GM18951 (cell line): ENCODE results near the gene KIF18B.

Experiments
- POLR2A ChIP-seq: IDR thresholded peaks from 4 replicates; pipeline ENCODE4 v1.6.1; 2011; ENCODE audit warnings: mild to moderate bottlenecking; ENCODE audit not compliant: insufficient read length, insufficient read depth; ENCODE audit errors: extremely low read depth
- in situ Hi-C: fragments of 300-500 bp; cut with MboI; formaldehyde crosslinking; loops from one replicate; pipeline ENCODE4 v1.12.0; 2022; ENCODE audit warnings: low sequenced_read_pairs, mixed read lengths, inconsistent platforms; ENCODE audit not compliant: unreplicated experiment

Gene KIF18B

DNA sequence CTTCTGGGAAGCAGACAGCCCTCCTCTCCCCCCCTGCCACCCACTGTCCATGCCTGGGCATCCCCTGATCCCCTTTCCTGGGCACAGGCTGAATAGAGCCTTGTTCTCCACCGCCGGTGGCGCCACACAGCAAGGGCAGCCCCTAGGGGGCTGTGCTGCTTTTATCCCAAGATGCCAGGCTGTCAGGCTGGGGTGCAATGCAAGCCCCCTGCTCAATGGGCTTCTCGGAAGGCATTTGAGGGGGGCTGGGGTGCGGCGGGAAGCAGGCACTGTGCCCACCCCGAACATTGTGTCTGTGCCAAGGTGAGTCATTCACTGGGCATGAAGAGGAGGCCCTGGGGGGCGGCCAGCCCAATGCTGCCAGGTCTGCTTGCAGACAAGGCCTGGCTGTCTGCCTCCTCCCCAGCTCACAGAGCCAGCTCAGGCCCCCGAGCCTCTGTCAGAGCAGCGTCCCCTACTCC, 30.8 kb downstream of the KIF18B start:
- in situ Hi-C loops, result no loop called here
- no peak for TF ChIP-seq POLR2A

DNA sequence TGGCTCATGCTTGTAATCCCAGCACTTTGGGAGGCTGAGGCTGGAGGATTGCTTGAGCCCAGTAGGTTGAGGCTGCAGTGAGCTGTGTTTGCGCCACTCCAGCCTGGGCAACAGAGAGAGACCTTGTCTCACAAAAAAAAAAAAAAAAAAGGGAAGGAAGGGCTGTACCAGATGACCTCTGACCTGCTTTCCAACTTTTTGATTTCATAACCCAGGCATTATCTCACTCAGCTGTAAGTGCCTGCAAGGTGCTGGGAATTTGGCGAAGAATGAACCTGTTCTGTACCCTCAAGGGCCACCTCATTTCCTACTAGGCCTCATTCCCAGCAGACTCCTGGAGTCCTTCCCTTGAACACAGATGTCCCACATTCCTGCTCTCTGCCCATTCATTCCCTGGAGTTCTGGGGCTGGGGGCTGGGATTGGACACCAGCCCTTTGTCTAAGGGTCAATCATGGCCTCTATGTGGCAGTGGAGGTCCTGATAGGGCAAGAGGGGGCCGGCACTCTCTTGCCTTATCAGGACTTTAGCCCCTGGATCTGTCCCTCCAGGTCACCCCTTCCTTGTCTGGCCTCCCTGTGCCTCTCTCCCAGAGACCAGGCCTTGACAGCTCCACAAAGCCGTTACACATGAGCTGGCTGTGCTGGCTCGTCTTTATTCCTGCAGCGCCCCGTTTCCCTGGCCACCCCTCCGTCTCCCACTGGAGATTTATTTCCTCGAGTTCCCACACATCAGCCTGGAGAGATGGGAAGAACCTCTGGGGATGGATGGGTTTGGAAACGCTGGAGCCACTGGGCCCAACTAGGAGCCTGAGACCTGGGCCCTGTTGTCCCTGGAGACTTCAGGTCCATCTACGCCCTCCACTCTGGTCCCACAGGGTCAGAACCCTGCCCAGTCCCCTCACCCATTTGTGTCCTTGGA, 31.5 kb downstream of the KIF18B start:
- TF ChIP-seq POLR2A, result no peak
- in situ Hi-C loops, result no loop called here

- no peak for TF ChIP-seq POLR2A
- in situ Hi-C loops, result no loop called here
Observed at GRCh38 chr17:44915321-44915726, 32.2 kb downstream of the KIF18B start, which contains the start of gene GFAP. Gene GFAP (minus strand): TSS chr17:44915500. CDS start chr17:44915486, 14 bp downstream.

- TF ChIP-seq POLR2A, result no peak
- in situ Hi-C loops, result no loop called here
Observed at GRCh38 chr17:44914698-44915271, 32.8 kb downstream of the KIF18B start.

DNA sequence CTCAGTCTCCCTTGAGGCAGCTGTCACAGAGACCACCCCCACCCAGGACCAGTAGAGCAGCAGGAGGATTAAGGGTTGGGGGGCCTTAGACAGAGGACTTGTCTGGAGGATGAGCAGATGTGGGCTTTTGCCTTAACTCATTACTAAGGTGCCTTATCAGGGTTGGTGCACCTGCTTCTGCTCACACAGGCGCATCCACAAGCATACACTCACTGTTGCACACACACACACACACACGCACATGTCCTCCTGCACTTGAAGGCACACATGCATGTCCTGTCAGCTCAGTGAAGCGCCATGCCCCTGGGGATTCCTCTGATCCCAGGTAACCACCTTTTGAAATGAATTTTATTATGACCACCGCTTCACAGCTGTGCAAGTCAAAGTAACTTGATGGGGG, 33.4 kb downstream of the KIF18B start:
- no peak for TF ChIP-seq POLR2A
- in situ Hi-C loops, result no loop called here

DNA sequence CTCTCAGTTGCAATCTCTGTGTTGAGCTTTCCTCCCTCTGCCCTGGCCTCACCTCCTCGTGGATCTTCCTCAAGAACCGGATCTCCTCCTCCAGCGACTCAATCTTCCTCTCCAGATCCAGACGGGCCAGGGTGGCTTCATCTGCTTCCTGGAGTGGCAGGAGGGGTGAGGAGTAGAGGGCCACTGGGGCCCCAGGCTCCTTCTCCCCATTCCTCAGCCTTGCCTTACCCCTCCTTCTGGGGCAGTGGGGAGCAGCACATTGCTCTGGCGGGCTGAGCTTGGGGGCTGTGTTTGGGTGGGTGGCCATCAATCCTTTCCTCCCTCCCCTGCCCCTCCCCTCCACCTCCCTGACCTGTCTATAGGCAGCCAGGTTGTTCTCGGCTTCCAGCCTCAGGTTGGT, 33.9 kb downstream of the KIF18B start:
- in situ Hi-C loops, result no loop called here
- no peak for TF ChIP-seq POLR2A

GRCh38 chr17:44912763-44913544, 34.6 kb downstream of the KIF18B start:
- TF ChIP-seq POLR2A, result no peak
- in situ Hi-C loops, result no loop called here

GRCh38 chr17:44911133-44912001, 36.2 kb downstream of the KIF18B start:
- in situ Hi-C loops, result no loop called here

GRCh38 chr17:44910231-44911106, 37.1 kb downstream of the KIF18B start:
- TF ChIP-seq POLR2A, result no peak
- in situ Hi-C loops, result no loop called here

More at GRCh38 chr17:44911133-44912001, 36.2 kb downstream of the KIF18B start:
- TF ChIP-seq POLR2A, result no peak

- in situ Hi-C loops, result no loop called here
- no peak for TF ChIP-seq POLR2A
Observed at GRCh38 chr17:44909681-44910144, 37.9 kb downstream of the KIF18B start.

- TF ChIP-seq POLR2A, result no peak
- in situ Hi-C loops, result no loop called here
Observed at GRCh38 chr17:44908761-44909326, 38.7 kb downstream of the KIF18B start.
